HL-60 (cell line): ENCODE measurements around the gene CERS6.

Source experiments
- POLR2AphosphoS5 ChIP-seq: IDR thresholded peaks from 2 replicates; pipeline ENCODE4 v1.6.1; 2012; ENCODE audit warnings: low read depth
- TF ChIP-seq, protein P1 (sequence below): IDR thresholded peaks from one replicate; pipeline ENCODE4 v1.5.1; 2011; ENCODE audit warnings: low read length, control low read depth, inconsistent platforms; ENCODE audit not compliant: insufficient read depth

DNA sequence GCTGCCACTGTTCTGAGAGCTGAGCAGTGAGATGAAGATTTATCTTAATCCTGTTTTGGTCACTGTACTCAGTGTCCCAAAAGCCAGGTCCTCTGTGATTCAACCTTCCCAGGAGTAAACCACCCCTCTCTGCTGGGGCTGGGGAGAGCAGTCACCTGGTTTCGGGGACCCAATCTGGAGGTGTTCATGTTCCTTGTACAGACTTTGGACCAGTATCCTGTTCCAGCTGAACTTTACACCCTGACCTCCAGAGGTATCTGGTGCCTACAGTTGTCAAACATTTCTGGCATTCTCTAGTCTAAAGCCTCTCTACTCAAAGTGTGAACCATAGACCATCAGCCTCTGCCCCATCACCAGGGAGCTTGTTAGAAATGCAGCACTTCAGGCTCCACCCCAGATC, 22.1 kb downstream of the CERS6 start:
- TF ChIP-seq, protein P1, sequence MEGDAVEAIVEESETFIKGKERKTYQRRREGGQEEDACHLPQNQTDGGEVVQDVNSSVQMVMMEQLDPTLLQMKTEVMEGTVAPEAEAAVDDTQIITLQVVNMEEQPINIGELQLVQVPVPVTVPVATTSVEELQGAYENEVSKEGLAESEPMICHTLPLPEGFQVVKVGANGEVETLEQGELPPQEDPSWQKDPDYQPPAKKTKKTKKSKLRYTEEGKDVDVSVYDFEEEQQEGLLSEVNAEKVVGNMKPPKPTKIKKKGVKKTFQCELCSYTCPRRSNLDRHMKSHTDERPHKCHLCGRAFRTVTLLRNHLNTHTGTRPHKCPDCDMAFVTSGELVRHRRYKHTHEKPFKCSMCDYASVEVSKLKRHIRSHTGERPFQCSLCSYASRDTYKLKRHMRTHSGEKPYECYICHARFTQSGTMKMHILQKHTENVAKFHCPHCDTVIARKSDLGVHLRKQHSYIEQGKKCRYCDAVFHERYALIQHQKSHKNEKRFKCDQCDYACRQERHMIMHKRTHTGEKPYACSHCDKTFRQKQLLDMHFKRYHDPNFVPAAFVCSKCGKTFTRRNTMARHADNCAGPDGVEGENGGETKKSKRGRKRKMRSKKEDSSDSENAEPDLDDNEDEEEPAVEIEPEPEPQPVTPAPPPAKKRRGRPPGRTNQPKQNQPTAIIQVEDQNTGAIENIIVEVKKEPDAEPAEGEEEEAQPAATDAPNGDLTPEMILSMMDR: no peak
- TF ChIP-seq POLR2AphosphoS5: no peak
